MCF 10A (cell line): Measurements from ENCODE around the gene PLD3. TPM values are rescaled to one million over a fixed set of nuclear protein-coding genes. Genes with fewer than 3 reads are reported as not detected.

Experiments used
- BruUV-seq: library from RNA; stranded (reverse); fragments of 400-500 nt; replicated peaks from 2 replicates; lab custom pipeline; 2021; lab: Mats Ljungman, UMichigan
- CTCF ChIA-PET: fragments of 300-600 bp; sonication (Branson Sonifier 250); formaldehyde crosslinking; extraction: SDS; loops from one replicate; lab custom pipeline; 2021; ENCODE audit warnings: antibody characterized with exemption, inconsistent platforms; lab: Yijun Ruan, JAX
- POLR2A ChIA-PET: fragments of 300-600, 350-650 bp; sonication (Branson Sonifier 250); formaldehyde crosslinking; extraction: SDS; loops from one replicate; lab custom pipeline; 2020; ENCODE audit warnings: antibody characterized with exemption, inconsistent platforms; lab: Yijun Ruan, JAX
- DNase-seq: peaks from one replicate; pipeline ENCODE4 v3.0.0-alpha.2; 2018; ENCODE audit not compliant: unreplicated experiment
- H3K27ac Mint-ChIP-seq: one replicate; pipeline ENCODE4 v1.8.0; 2022; ENCODE audit warnings: mild to moderate bottlenecking, low read depth, mixed read lengths; ENCODE audit not compliant: unreplicated experiment
- H3K27me3 Mint-ChIP-seq: one replicate; pipeline ENCODE4 v1.8.0; 2022; ENCODE audit warnings: mixed read lengths; ENCODE audit not compliant: insufficient read depth, unreplicated experiment
- H3K36me3 Mint-ChIP-seq: one replicate; pipeline ENCODE4 v1.8.0; 2022; ENCODE audit warnings: mild to moderate bottlenecking, moderate library complexity, mixed read lengths; ENCODE audit not compliant: insufficient read depth, unreplicated experiment
- H3K4me1 Mint-ChIP-seq: one replicate; pipeline ENCODE4 v1.8.0; 2022; ENCODE audit warnings: mixed read lengths; ENCODE audit not compliant: insufficient read depth, unreplicated experiment
- H3K4me3 Mint-ChIP-seq: one replicate; pipeline ENCODE4 v1.8.0; 2022; ENCODE audit warnings: mild to moderate bottlenecking, moderate library complexity, mixed read lengths; ENCODE audit not compliant: unreplicated experiment
- H3K9me3 Mint-ChIP-seq: one replicate; pipeline ENCODE4 v1.8.0; 2022; ENCODE audit warnings: mixed read lengths; ENCODE audit not compliant: unreplicated experiment
- intact Hi-C: fragments of 100-400 bp; cut with micrococcal nuclease; formaldehyde crosslinking; loops from 2 replicates; pipeline ENCODE4 v1.14.1; 2022
- total RNA-seq: library from RNA; stranded (reverse); gene quantifications from 2 replicates; pipeline ENCODE4 v1.2.3, GENCODE V29; 2022
- TF ChIP-seq, protein P1 (sequence below): fragments of 200-600 bp; IDR thresholded peaks from one replicate; pipeline ENCODE4 v1.8.0; 2022; ENCODE audit warnings: antibody characterized with exemption, mild to moderate bottlenecking; ENCODE audit not compliant: unreplicated experiment

PLD3 gene
- total RNA-seq, 1 experiment from 2014 or later = 98.9 TPM

- Mint-ChIP-seq H3K4me3 (no peak overlapping the region), H3K27me3 (no peaks in the 10 kb centered on the region), H3K36me3 (peaks cover 6% of the 10 kb centered on the region), H3K9me3 (no peaks in the 10 kb centered on the region), H3K4me1 (no peaks in the 10 kb centered on the region), H3K27ac (no peak overlapping the region)
- no TSS peak for BruUV-seq
- intact Hi-C loops = no loop called here
- TF ChIP-seq, protein P1, sequence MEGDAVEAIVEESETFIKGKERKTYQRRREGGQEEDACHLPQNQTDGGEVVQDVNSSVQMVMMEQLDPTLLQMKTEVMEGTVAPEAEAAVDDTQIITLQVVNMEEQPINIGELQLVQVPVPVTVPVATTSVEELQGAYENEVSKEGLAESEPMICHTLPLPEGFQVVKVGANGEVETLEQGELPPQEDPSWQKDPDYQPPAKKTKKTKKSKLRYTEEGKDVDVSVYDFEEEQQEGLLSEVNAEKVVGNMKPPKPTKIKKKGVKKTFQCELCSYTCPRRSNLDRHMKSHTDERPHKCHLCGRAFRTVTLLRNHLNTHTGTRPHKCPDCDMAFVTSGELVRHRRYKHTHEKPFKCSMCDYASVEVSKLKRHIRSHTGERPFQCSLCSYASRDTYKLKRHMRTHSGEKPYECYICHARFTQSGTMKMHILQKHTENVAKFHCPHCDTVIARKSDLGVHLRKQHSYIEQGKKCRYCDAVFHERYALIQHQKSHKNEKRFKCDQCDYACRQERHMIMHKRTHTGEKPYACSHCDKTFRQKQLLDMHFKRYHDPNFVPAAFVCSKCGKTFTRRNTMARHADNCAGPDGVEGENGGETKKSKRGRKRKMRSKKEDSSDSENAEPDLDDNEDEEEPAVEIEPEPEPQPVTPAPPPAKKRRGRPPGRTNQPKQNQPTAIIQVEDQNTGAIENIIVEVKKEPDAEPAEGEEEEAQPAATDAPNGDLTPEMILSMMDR = no peak
- CTCF ChIA-PET = no interaction called here
- POLR2A ChIA-PET = no interaction called here
- no peak for DNase-seq
These were observed 12.3 kb downstream of the PLD3 start for GRCh38 chr19:40360708-40361241.

- Mint-ChIP-seq H3K36me3 (peaks cover 6% of the 10 kb centered on the region), H3K27me3 (no peaks in the 10 kb centered on the region), H3K4me1 (no peaks in the 10 kb centered on the region), H3K4me3 (no peak overlapping the region), H3K9me3 (no peaks in the 10 kb centered on the region), H3K27ac (no peak overlapping the region)
- no TSS peak for BruUV-seq
- intact Hi-C loops = no loop called here
- POLR2A ChIA-PET = no interaction called here
- CTCF ChIA-PET = no interaction called here
- DNase-seq = no peak
- TF ChIP-seq, protein P1 = no peak
These were observed 13.7 kb downstream of the PLD3 start for GRCh38 chr19:40362160-40362559.

DNA sequence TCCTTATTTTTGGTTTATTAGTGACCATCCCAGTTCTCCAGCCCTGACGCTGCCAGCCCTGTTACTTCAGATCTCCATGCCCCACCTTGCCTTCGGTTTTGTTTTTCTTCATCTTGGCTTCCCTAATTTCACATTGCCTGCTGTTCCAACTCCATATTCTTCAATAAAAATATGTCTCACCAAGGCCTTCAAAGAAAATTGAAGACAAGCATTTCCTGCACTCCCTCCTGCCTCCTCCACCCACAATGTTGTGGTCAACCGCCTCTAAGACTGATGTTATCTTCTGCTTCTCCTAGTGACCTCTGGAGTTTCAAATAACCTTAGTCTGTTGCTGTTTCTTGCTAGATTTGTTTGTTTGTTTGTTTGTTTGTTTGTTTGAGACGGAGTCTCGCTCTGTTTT is 14.6 kb downstream of the PLD3 start:
- TF ChIP-seq, protein P1 = no peak
- Mint-ChIP-seq H3K27ac (peak overlapping the region; percentile 54), H3K4me3 (no peak overlapping the region), H3K36me3 (peaks cover 6% of the 10 kb centered on the region), H3K9me3 (no peaks in the 10 kb centered on the region), H3K27me3 (no peaks in the 10 kb centered on the region), H3K4me1 (no peaks in the 10 kb centered on the region)
- intact Hi-C loops = no loop called here
- ChIA-PET CTCF (interaction anchor here (1.1 kb wide), 1 partner anchor 58 kb away, joined by 4 read pairs; no protein-coding TSS in a partner anchor), POLR2A (no interaction called here)
- no peak for DNase-seq
- BruUV-seq = no TSS peak

DNA sequence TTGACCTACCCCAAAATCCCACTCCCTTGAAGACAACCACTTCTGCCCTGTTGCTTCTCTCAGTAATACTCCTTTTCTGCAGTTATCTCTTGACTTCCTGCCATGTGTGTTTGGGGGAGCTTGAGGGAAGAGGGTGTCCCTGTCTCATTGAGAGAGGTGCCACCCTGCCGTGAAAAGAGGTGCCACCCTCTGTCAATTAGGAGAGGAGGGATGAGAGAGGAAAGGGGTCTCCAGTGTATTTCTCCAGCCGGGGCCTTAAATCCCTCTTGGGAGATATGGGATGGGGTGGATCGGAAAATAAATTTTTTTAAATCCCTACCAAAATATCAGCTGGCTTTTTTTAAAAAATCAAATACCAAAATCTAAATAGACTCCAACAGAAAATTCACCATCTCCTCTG is 16.5 kb downstream of the PLD3 start:
- POLR2A ChIA-PET = interaction anchor here (0.6 kb wide), 2 partner anchors 186 to 306 kb away, joined by 3 read pairs; no protein-coding TSS in a partner anchor
- no peaks in the 10 kb centered on the region for H3K27me3 Mint-ChIP-seq

More for the DNA sequence above, 16.5 kb downstream of the PLD3 start:
- no TSS peak for BruUV-seq
- no peaks in the 10 kb centered on the region for H3K4me1 Mint-ChIP-seq
- intact Hi-C loops = no loop called here
- CTCF ChIA-PET = interaction anchor here (0.6 to 0.7 kb wide), 2 partner anchors 27 to 238 kb away, joined by 4 to 5 read pairs; no protein-coding TSS in a partner anchor
- H3K4me3 Mint-ChIP-seq = no peak overlapping the region
- H3K9me3 Mint-ChIP-seq = no peaks in the 10 kb centered on the region
- H3K27ac Mint-ChIP-seq = no peak overlapping the region
- TF ChIP-seq, protein P1 = no peak
- peaks cover 8% of the 10 kb centered on the region for H3K36me3 Mint-ChIP-seq
- DNase-seq = no peak
